HG02610 (cell line): ENCODE measurements around the gene ARV1.
"Not testable (repeated sequence)": the region's sequence is repeated elsewhere in the genome, so short reads cannot be mapped to it uniquely, and the experiment has no call there.

Source experiments
- ATAC-seq: cut with Tn5 transposase; IDR thresholded peaks from one replicate; pipeline ENCODE4 v1.9.1; 2021; ENCODE audit warnings: mild to moderate bottlenecking, moderate library complexity; ENCODE audit not compliant: unreplicated experiment

Gene ARV1

DNA sequence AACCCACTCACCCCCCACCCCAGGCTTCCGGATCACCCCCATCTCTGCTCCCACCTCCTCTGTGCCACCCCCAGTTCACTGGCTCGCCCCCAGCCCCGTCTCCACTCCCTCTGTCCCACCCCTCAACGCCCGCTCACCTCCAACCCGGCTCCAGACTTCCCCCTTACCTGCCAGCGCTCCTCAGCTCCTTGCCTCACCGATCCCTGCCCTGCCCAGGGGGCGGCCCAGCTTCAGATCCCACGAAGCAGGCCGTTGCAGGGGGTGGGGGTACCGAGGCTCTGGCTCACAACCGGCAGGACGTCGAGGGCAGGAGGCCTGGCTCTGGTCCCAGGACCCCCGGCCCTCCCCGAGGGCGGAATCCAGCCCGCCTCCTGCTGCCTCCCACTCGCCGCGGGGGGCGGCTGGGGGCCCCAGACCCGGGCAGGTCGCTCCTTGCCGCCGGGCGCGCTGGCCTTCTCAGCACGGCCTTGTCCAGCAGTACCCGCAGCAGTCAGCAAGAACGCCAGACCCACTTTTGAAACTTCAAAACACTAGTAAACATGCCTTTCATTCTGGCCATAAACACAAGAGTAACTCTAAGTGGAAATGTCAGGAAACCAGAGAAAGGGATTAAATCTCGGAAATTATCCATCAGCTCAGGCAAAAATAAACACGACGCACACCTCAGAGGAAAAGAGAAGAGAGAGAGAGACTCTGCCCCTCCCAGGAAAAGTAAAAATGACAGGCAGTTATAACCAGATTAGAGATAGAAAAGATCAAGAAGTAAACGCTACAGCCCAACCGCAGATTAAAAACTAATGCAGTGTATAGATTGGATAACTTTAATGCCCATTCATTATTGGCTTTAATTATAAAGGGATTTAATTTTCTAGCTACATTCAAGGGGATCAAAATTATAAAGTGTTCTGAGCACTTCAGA, 62.2 kb downstream of the ARV1 start:
- no peak for ATAC-seq

DNA sequence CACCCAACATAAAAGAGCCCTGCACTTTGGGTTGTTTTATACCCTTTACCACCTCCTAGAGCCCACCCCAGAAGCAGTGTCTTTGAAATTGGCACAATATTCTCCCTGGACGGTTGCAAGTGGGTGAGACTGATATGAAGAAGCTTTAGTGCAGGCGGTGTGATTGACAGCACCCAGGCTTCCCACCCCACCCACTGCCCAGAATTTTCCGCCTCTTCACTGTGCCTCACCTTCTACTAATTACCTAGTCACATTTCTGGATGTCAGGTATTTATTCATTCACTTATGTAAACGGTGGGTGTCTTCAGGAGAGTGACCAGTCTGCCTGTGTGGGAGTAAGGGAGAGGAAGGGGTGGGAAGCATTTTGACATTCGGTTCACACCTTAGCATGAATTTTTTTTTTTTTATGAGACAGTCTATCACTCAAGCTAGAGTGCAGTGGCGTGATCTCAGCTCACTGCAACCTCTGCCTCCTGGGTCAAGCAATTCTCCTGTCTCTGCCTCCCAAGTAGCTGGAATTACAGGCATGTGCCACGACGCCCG, 62.9 kb downstream of the ARV1 start:
- ATAC-seq, result no peak

DNA sequence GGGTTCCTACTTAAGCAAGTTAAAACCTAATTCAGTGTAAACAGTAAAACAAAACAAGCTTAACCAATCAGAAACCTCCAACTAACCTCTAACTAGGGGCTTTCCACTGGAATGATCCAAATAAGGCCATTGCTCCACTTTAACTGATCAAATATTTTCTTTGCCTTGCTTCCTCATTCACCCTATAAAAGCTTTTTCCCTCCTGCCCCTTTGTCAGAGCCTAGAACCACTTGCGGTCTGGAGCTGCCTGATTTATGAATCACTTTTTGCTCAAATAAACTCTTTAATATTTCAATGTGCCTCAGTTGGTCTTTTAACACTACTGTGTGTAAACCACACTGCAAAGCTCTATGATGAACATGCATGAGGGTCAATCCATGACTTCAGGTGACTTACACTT, 65.7 kb downstream of the ARV1 start:
- no peak for ATAC-seq

- no peak for ATAC-seq
These were observed 66.4 kb downstream of the ARV1 start for GRCh38 chr1:231045286-231045685.

DNA sequence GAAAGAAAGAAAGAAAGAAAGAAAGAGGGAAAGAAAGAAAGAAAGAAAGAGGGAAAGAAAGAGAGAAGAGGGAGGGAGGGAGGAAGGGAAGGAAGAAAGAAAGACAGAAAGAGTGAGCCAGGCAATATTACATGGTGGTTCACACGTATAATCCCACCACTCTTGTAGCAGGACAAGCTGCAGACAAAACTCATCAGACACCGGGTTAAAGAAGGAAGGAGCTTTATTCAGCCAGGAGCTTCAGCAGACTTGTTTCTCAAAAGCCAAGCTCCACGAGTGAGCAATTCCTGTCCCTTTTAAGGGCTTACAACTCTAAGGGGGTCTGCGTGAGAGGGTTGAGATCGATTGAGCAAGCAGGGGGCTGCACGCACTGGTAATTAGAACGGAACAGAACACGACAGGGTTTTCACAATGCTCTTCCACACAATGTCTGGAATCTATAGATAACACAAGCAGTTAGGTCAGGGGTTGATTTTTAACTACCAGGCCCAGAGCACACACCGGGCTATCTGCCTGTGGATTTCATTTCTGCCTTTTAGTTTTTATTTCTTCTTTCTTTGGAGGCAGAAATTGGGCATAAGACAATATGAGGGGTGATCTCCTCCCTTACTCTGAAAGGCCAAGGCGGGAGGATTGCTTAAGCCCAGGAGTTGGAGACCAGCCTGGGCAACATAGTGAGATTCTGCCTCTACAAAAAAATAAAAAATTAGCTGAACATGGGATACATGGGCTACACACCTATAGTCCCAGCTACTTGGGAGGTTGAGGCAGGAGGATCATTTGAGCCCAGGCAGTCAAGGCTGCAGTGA, 67.2 kb downstream of the ARV1 start:
- not testable (repeated sequence) for ATAC-seq

GRCh38 chr1:231046730-231047395, 68.0 kb downstream of the ARV1 start:
- ATAC-seq, result no peak

DNA sequence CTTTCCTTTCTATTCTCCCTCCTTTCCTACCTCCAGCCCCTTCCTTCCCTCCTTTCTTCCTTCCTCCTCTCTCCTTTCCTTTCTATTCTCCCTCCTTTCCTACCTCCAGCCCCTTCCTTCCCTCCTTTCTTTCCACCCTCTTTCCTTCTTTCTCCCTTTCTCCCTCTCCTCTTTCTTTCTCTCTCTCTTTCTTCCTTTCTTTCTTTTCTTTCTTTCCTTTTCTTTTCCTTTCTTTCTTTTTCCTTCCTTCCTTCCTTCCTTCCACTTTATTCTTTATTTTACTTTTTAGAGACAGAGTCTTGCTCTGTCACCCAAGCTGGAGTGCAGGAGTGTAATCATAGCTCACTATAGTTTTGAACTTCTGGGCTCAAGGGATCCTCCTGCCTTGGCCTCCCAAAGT, 68.6 kb downstream of the ARV1 start:
- ATAC-seq, result not testable (repeated sequence)

- ATAC-seq, result not testable (repeated sequence)
These were observed 69.5 kb downstream of the ARV1 start for GRCh38 chr1:231048419-231048818.

DNA sequence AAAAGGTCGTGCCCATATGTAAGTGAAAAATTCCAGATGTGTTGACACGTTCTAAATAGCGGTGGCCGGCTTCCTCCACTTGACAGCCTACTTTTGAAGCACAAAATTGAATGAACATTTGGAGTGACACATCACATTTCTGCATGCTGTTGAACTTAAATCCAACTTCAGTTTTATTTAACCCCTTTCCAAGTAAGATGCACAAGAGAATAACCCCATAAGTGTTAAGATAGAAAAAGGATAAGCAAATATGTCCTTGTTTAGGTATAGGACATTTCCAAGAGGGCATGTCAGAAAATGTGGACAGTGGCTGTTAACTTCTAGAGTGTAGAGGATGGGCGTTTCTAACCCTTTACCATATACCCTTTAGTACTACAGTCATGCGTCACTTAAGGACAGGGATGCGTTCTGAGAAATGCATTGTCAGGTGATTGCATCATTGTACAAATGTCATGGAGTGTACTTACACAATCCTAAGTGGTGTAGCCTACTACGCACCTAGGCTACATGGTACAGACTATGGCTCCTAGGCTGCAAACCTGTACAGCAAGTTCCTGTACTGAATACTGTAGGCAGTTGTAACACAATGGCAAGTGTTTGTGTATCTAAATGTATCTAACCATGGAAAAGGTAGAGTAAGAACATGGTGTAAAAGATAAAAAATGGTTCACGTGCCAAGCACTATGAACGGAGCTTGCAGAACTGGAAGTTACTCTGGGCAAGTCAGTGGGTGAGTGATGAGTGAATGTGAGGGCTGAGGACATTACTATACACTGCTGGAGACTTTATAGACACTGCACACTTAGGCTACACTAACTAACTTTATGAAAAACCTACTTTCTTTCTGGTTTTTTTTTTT, 70.5 kb downstream of the ARV1 start:
- ATAC-seq, result no peak
